Measurements from ENCODE around the gene HMGN5. TPM values are rescaled to one million over a fixed set of nuclear protein-coding genes. Genes with fewer than 3 reads are reported as not detected.

Gene HMGN5
- total and polyA plus RNA-seq, 2 of the 8 experiments (the other 6 are each of a cell fraction or from before 2014, with no cell fraction given) = 6.0 to 20.4 TPM

- POLR2A ChIA-PET (ENCODE audit: partially characterized antibody) = no interaction called here
- no peak overlapping the region for H3K4me3 ChIP-seq (ENCODE audit: extremely low read depth in 1 of 4, insufficient read depth in 2 of 4, low read depth in 3 of 4, low read length in 4 of 4)
- peak in 2 of 3 experiments; percentile 52 to 62; a peak in 3 of 4 replicates for TF ChIP-seq CTCF (IDR thresholded peaks at IDR 0.05; ENCODE audit: control extremely low read depth in 1 of 3, insufficient read depth in 1 of 3, low read depth in 1 of 3, low read length in 3 of 3)
- TF ChIP-seq TAF7 (optimal IDR thresholded peaks at IDR 0.05; ENCODE audit: borderline replicate concordance, low read depth, low read length) = no peak
- no peak for TF ChIP-seq FOSL1 (IDR thresholded peaks at IDR 0.05; ENCODE audit: insufficient read depth, low read depth, low read length)
Measured at GRCh38 chrX:81195712-81196111, 6.0 kb downstream of the HMGN5 start.

More at GRCh38 chrX:81195712-81196111, 6.0 kb downstream of the HMGN5 start:
- Histone ChIP-seq H3K79me2 (ENCODE audit: control insufficient read depth in 1 of 2, insufficient read depth in 2 of 2, low read length in 2 of 2) (no peaks in the 10 kb centered on the region), H2BK5ac (ENCODE audit: low read depth, low read length) (no peak overlapping the region), H3K9me3 (ENCODE audit: insufficient read depth in 2 of 2, low read depth in 1 of 2, low read length in 1 of 2) (no peaks in the 10 kb centered on the region), H3K14ac (ENCODE audit: insufficient read length) (no peak overlapping the region), H2BK12ac (ENCODE audit: low read depth, low read length) (no peak overlapping the region), H4K20me1 (replicated peaks in 1 of 2; ENCODE audit: control insufficient read depth in 1 of 2, insufficient read depth in 2 of 2, low read length in 2 of 2) (no peaks in the 10 kb centered on the region), H2BK20ac (ENCODE audit: low read length) (no peak overlapping the region), H4K91ac (replicated peaks; ENCODE audit: insufficient read length, low read length) (no peak overlapping the region), H3K23me2 (ENCODE audit: low read depth, low read length) (no peaks in the 10 kb centered on the region), H4K5ac (ENCODE audit: insufficient read length, low read depth, low read length) (no peak overlapping the region), H3K4ac (replicated peaks; ENCODE audit: insufficient read length, low read depth, low read length) (no peak overlapping the region), H3K23ac (ENCODE audit: insufficient read length) (no peak overlapping the region), H3K9ac (replicated peaks in 1 of 4; ENCODE audit: extremely low read depth in 1 of 4, low read depth in 3 of 4, low read length in 3 of 4) (no peak overlapping the region), H3K27me3 (replicated peaks in 1 of 4; ENCODE audit: control insufficient read depth in 3 of 4, extremely low read depth in 1 of 4, insufficient read depth in 3 of 4, low read length in 3 of 4) (no peaks in the 10 kb centered on the region), H3K4me2 (ENCODE audit: insufficient read depth in 1 of 2, low read depth in 2 of 2, low read length in 2 of 2) (no peak overlapping the region), H3K56ac (replicated peaks; ENCODE audit: insufficient read length, low read depth, low read length) (no peak overlapping the region), H2BK120ac (replicated peaks; ENCODE audit: low read depth, low read length) (no peak overlapping the region), H3K4me1 (replicated peaks in 1 of 4; ENCODE audit: control insufficient read depth in 3 of 4, insufficient read depth in 4 of 4, low read length in 3 of 4) (no peaks in the 10 kb centered on the region), H2AFZ (ENCODE audit: low read length) (no peak overlapping the region), H3K79me1 (ENCODE audit: low read depth, low read length) (no peaks in the 10 kb centered on the region), H4K8ac (ENCODE audit: extremely low read depth, insufficient read depth, low read length) (no peak overlapping the region), H3K36me3 (ENCODE audit: control insufficient read depth in 2 of 4, insufficient read depth in 4 of 4, low read length in 3 of 4) (no peaks in the 10 kb centered on the region), H3K18ac (ENCODE audit: extremely low read depth, low read length) (no peak overlapping the region), H2AK5ac (ENCODE audit: low read depth, low read length) (no peak overlapping the region), H2BK15ac (ENCODE audit: low read length) (no peak overlapping the region), H3K27ac (ENCODE audit: low read depth, low read length) (no peak overlapping the region)
- CTCF ChIA-PET (ENCODE audit: partially characterized antibody) = interaction anchor here (0.6 to 2.0 kb wide), 10 partner anchors 19 to 286 kb away, joined by 3 to 7 read pairs (median 4); no protein-coding TSS in a partner anchor
- peak; percentile 98 for FAIRE-seq
- DNase-seq (ENCODE audit: low read depth in 1 of 2, low spot score in 2 of 2) = peak in 1 of 2 experiments; percentile 57
- WGBS, 2 experiments (ENCODE audit: extremely low coverage in 1 of 2, insufficient coverage in 1 of 2, insufficient read length in 1 of 2, insufficient replicate concordance in 2 of 2, low coverage in 1 of 2, low lambda C conversion rate in 2 of 2, missing lambda C conversion rate in 1 of 2) = 23% methylated on average over 5 of the region's 5 CpGs; no CpG with 5 or more reads in 1 of the 2 experiments

All from H1 (cell line).